AG04450 (cell line): ENCODE results near the gene BMP3. TPM values are rescaled to one million over a fixed set of nuclear protein-coding genes. Genes with fewer than 3 reads are reported as not detected.

Experiments
- CTCF ChIA-PET: fragments of 300-600, 350-600 bp; formaldehyde crosslinking; extraction: SDS; loops from one replicate; lab custom pipeline; 2022; ENCODE audit warnings: antibody characterized with exemption, inconsistent platforms; lab: Charles Lee
- POLR2A ChIA-PET: fragments of 350-600 bp; formaldehyde crosslinking; extraction: SDS; loops from one replicate; lab custom pipeline; 2021; ENCODE audit warnings: antibody characterized with exemption, inconsistent platforms; lab: Yijun Ruan, JAX
- DNase-seq: peaks from one replicate; pipeline ENCODE4 v3.0.0-alpha.2; 2011; ENCODE audit warnings: low read depth, low spot score
- H3K27ac ChIP-seq: one replicate; pipeline ENCODE4 v1.5.1; 2012; ENCODE audit warnings: low read depth, low read length, control low read depth
- H3K27me3 ChIP-seq: one replicate; pipeline ENCODE4 v1.6.0; 2012; ENCODE audit warnings: low read length; ENCODE audit not compliant: control insufficient read depth, insufficient read depth
- H3K4me3 ChIP-seq: 2 replicates; pipeline ENCODE4 v1.5.1; 2011; ENCODE audit warnings: mild to moderate bottlenecking, low read depth, low read length, control low read depth
- H3K9me3 ChIP-seq: 2 replicates; pipeline ENCODE4 v1.5.1; 2012; ENCODE audit warnings: low read length; ENCODE audit not compliant: control insufficient read depth, insufficient read depth
- polyA plus RNA-seq: library from polyadenylated mRNA; depleted of rRNA; stranded (reverse); fragments of >200 nt; gene quantifications from 2 replicates; pipeline ENCODE4 v1.2.3, GENCODE V29; 2011
- TF ChIP-seq, protein P1 (sequence below): IDR thresholded peaks from 2 replicates; pipeline ENCODE4 v1.5.1; 2011; ENCODE audit warnings: low read depth, low read length, control low read depth, inconsistent platforms

The BMP3 gene
- polyA plus RNA-seq, 1 experiment, result 0.15 TPM

DNA sequence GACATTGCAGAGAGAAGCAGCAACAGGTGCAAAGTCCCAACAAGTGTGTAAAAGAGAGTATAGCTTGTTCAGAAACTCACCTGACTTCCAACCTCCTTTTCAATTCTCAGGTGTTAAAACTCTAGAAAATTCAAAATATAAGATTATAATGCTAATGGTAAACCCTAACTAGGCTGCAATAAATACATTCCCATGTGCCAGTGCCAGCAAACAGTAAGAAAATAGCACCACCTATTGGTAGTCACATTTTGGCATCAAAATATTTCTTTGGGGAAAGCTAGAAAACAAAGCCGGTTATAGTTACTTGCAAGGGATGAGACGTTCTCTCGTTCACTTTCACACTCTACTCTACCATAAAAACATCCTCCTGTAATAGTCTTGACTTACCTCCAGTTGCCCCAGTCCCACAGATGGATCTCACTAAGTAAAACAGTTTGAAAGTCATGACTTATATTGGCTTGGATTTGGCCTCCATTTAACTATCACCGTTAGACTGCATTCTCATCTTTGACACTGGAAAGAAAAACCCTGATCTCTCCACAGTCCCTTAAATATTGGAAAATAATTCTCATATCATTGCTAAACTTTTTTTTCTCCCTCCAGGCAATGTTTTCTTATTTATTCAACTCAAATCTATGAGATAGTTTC, 9.6 kb downstream of the BMP3 start:
- CTCF ChIA-PET, result interaction anchor here (0.6 to 6.1 kb wide), 37 partner anchors 8 to 821 kb away, joined by 3 to 111 read pairs (median 5); partner anchors contain the start of gene BMP3
- Histone ChIP-seq H3K27me3 (peaks cover 3% of the 10 kb centered on the region), H3K4me3 (no peak overlapping the region), H3K27ac (no peak overlapping the region), H3K9me3 (no peaks in the 10 kb centered on the region)
- POLR2A ChIA-PET, result no interaction called here
- TF ChIP-seq, protein P1, sequence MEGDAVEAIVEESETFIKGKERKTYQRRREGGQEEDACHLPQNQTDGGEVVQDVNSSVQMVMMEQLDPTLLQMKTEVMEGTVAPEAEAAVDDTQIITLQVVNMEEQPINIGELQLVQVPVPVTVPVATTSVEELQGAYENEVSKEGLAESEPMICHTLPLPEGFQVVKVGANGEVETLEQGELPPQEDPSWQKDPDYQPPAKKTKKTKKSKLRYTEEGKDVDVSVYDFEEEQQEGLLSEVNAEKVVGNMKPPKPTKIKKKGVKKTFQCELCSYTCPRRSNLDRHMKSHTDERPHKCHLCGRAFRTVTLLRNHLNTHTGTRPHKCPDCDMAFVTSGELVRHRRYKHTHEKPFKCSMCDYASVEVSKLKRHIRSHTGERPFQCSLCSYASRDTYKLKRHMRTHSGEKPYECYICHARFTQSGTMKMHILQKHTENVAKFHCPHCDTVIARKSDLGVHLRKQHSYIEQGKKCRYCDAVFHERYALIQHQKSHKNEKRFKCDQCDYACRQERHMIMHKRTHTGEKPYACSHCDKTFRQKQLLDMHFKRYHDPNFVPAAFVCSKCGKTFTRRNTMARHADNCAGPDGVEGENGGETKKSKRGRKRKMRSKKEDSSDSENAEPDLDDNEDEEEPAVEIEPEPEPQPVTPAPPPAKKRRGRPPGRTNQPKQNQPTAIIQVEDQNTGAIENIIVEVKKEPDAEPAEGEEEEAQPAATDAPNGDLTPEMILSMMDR, result peak; percentile 79
- no peak for DNase-seq

DNA sequence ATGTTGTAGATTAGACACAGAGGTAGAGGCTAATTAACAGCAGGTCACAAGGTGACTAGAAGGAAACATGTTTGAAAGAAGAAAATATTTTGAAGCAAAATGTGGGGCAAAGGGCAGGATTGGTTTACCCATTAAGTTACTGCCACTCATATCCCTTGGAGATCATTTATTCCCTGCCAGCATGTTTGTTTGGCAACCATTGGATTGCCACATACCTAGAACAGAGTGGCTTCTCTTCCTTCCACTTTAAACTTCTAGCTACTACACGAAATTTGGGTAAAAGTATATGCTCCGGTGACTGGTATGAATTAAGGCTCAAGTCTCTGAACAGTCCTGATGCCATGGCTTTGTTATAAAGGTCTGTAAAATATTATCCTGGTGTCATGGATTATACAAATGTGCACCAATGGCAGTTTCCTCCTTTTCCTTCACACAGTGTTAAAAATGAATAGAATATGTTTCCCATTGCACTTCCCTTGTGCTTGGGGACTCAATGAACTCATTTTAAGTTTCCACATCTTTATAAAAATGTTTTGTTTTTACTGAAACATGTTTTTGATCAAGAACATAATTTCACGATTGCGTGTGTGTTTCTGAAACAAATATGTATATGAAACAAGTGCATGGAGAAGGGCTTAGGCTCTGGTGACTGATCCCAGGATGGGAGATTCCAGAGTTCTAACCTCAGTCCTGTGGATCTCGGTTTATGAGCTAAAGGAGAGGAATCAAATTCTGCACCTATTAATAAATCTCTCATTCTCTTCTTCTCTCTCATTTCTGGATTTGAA, 12.3 kb downstream of the BMP3 start:
- H3K27me3 ChIP-seq, result peaks cover 11% of the 10 kb centered on the region
- no peak overlapping the region for H3K4me3 ChIP-seq
- H3K9me3 ChIP-seq, result no peaks in the 10 kb centered on the region
- ChIA-PET POLR2A (no interaction called here), CTCF (interaction anchor here (0.6 to 5.1 kb wide), 5 partner anchors 9 to 680 kb away, joined by 3 to 55 read pairs (median 12); no protein-coding TSS in a partner anchor)
- H3K27ac ChIP-seq, result no peak overlapping the region
- TF ChIP-seq, protein P1, result no peak
- no peak for DNase-seq

DNA sequence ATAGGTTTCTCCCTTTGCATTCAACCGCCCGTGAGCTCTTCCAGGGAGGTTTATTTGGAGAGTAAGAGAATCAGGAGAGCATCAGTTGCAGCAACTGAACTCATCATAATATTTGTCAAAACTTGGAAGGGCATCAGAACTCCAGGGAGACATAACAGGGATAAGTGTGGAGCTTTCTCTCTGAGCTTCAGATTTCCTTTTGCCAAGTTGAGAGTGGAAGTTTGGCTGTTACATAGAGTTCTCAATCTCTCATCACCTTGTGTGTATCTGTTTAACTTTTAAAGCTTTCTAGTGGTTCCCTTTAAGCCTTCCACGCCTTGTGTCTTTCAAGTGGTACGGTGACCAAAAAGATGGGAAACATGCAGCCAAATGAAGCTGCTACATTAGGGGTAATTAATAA, 18.8 kb downstream of the BMP3 start:
- Histone ChIP-seq H3K27ac (no peak overlapping the region), H3K9me3 (no peaks in the 10 kb centered on the region), H3K4me3 (no peak overlapping the region), H3K27me3 (peaks cover 24% of the 10 kb centered on the region)
- TF ChIP-seq, protein P1, result no peak
- no peak for DNase-seq
- ChIA-PET CTCF (interaction anchor here (0.9 to 5.4 kb wide), 9 partner anchors 10 to 691 kb away, joined by 3 to 80 read pairs (median 5); no protein-coding TSS in a partner anchor), POLR2A (no interaction called here)

DNA sequence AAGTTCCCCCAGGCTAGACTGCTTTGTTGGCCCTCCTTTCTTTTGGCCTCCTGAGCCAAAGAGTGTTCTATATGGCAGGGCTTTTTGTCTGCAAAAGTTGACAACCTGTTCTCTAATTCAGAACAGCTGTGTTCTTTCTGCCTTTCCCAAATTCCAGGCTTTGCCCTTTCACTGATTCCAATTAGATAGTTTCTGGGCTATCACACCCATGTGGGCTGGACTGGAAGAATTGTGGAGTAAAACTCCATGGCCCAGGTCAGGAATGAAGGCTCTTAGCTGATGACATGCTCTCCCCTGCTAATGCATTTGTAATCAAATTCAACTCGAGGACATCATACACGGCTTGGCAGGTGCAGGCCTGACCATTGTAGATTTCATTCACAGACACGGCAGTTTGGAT, 19.4 kb downstream of the BMP3 start:
- Histone ChIP-seq H3K9me3 (no peaks in the 10 kb centered on the region), H3K27me3 (peaks cover 24% of the 10 kb centered on the region), H3K4me3 (no peak overlapping the region), H3K27ac (no peak overlapping the region)
- ChIA-PET CTCF (interaction anchor here (0.9 to 5.4 kb wide), 11 partner anchors 11 to 692 kb away, joined by 3 to 80 read pairs (median 5); no protein-coding TSS in a partner anchor), POLR2A (no interaction called here)
- DNase-seq, result no peak
- TF ChIP-seq, protein P1, result no peak
